GM19023 (cell line): ENCODE results near the gene ERBB2.
"Not testable (repeated sequence)": the region's sequence is repeated elsewhere in the genome, so short reads cannot be mapped to it uniquely, and the experiment has no call there.

ENCODE experiments used
- ATAC-seq: cut with Tn5 transposase; IDR thresholded peaks from one replicate; pipeline ENCODE4 v1.9.1; 2021; ENCODE audit warnings: mild to moderate bottlenecking, moderate library complexity; ENCODE audit not compliant: unreplicated experiment

ERBB2 gene

DNA sequence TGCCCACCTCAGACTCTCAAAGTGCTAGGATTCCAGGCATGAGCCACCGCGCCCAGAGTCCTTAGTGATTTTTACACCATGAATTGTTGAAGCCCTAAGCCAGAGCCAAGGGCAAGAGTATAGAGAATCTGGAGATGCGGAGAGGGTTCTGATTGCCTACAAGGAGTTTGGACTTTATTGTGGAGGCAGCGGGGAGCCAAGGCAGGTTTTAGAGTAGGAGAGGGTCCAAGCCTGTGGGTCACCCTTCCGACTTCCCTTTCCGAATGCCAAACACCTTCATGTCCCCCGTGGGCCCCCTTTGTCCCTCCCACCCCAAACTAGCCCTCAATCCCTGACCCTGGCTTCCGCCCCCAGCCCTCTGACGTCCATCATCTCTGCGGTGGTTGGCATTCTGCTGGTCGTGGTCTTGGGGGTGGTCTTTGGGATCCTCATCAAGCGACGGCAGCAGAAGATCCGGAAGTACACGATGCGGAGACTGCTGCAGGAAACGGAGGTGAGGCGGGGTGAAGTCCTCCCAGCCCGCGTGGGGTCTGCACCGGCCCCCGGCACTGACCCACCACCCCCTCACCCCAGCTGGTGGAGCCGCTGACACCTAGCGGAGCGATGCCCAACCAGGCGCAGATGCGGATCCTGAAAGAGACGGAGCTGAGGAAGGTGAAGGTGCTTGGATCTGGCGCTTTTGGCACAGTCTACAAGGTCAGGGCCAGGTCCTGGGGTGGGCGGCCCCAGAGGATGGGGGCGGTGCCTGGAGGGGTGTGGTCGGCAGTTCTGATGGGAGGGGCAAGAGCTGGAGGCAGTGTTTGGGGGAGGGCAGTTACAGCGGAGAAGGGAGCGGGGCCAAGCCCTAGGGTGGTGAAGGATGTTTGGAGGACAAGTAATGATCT is 23.3 kb downstream of the ERBB2 start:
- ATAC-seq = no peak

GRCh38 chr17:39724731-39725130 is 24.9 kb downstream of the ERBB2 start:
- no peak for ATAC-seq

DNA sequence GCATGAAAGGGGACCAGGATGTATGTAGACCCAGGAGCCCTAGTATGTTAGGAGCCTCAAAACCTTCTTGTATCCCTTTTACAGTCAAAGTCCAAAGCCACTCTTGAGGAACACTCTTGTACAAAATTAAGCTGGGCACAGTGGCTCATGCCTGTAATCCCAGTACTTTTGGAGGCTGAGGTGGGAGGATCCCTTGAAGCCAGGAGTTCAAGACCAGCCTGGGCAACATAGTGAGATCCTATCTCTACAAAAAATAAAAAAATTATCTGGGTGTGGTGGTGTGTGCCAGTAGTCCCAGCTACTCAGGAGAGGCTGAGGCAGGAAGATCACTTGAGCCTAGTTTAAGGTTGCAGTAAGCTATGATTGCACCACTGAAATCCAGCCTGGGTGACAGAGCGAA is 26.1 kb downstream of the ERBB2 start:
- not testable (repeated sequence) for ATAC-seq

GRCh38 chr17:39726617-39727016 is 26.8 kb downstream of the ERBB2 start:
- no peak for ATAC-seq

DNA sequence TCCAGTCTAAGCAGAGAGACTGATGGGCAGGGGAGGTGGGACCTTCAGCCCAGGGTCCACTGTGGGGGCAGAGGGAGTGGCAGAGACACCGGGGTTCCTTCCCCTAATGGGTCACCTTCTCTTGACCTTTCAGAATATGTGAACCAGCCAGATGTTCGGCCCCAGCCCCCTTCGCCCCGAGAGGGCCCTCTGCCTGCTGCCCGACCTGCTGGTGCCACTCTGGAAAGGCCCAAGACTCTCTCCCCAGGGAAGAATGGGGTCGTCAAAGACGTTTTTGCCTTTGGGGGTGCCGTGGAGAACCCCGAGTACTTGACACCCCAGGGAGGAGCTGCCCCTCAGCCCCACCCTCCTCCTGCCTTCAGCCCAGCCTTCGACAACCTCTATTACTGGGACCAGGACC is 27.7 kb downstream of the ERBB2 start:
- no peak for ATAC-seq

DNA sequence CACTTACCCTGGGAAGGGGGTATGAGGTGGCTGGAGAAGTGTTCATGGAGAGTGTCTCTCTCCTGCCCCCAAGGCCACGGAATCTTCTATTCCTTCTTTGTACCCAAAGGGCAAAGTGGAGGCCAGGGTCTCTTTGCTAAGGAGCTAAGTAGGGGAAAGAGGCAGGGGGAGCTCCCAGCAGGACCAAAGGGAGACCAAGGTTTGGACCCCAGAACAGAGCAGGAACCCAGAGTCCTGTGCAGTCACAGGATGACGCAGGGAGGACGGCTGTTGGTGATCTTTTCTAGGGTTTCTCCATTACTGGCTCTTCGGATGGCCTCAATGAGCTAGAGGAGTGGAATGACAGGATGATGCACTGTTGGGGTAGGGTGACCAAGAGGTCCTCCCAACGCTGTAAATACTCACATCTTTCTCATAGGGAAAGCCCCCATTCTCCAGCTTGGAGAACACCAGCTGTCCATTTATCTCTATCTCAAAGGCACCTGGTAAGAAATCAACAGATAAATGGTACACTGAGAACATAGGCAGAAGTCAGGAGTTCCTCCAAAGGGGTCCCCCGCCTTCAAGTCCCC is 29.5 kb downstream of the ERBB2 start:
- ATAC-seq = no peak

DNA sequence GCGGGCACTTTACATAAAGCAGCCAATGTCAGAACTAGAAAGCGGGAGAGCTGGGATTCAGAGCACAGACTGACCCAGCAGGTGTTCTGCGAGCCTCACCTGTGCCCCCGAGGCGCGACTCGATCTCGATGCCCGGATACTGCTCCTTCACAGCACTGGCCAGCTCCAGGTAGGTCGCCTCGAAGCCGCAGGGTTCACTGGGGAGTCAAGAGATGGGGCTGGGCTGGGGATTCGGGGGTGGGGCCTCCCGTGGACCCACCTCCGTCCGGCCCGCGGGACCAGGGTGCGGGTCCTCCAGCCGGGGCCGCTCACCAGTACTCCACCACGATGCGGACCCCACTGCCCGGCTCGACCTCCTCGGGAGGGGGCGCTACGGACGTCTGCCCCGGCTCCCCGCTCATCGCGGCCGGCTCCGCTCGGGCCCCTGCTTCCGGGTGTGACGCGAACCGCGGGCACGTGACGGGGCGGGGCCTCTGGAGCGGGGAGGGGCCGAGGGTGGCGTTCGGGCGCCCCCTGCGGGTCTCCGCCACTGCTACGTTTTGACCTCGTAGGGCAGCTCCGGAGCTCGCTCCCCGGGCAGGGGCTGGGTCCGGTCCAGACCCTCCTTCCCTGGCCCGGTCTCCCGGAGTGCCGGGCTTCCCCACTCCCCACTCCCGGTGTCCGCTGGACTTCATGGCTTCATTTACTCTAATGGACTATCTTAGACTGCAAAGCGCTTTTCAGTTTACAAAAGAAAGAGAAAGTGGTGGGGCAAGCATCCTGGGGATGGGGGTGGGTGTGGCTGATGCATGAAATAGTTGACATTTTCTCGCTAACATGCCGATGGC is 30.4 kb downstream of the ERBB2 start, which contains the start of gene MIEN1:
Gene MIEN1 (minus strand): TSS at position 438 of the 827 bp plus-strand sequence. CDS start 37 bp downstream, at position 401.
- peak; percentile 86 for ATAC-seq

DNA sequence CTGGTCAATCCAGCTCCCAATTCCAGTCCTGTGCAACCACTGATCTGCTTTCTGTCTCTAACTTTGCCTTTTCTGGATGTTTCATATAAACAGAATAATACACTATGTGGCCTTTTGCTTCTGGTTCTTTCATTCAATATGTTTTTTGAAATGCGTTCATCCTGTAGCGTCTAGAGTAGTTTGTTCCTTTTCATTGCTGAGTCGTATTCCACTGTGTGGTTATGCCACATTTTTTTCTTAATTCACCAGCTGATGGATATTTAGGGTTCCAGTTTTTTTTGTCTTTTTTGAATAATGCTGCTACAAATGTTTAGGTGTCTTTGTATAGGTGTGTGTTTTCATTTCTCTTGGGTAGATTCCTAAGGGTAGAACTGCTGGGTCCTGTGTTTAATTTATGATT is 32.7 kb downstream of the ERBB2 start:
- no peak for ATAC-seq

- no peak for ATAC-seq
Observed at GRCh38 chr17:39735882-39736281, 36.0 kb downstream of the ERBB2 start.

DNA sequence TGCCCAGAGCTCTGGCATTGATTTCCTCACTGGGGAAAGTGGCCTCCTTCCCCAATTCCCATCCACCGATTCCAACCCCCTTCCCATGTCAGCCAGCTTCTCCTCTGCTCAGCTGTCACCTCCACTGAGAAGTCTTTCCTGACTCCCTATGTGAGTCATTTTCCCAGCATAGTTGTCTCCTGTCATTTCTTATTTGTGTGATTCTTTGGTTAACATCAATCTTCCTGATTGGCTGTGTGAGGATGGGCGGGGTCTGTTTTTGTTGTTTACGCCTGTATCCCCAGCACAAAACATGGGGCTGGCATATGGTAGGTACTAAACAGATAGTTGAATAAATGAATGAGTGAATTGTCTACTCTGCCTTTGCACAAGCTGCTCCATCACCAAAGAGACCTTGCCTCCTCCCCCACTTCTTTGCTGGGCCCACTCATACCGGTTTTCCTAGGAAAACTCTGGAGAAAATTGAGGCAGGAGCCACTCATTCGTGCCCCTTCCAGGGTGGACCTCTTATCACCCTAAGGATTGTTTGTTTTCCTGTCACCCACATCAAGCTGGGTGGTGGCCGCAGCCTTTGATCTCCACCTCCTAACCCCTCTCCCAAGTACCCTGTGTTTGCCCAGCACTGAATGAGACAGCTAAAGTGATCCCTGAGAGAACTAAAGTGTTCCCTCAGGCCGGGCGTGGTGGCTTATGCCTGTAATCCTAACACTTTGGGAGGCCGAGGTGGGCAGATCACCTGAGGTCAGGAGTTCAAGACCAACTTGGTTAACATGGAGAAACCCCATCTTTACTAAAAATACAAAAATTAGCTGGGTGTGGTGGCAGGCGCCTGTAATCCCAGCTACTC is 36.7 kb downstream of the ERBB2 start:
- no peak for ATAC-seq

GRCh38 chr17:39737206-39737759 is 37.4 kb downstream of the ERBB2 start:
- no peak for ATAC-seq

- no peak for ATAC-seq
Observed at GRCh38 chr17:39737760-39738567, 38.1 kb downstream of the ERBB2 start, which contains the start of gene GRB7. TSS of gene GRB7 (plus strand) at chr17:39737938. CDS start at chr17:39742302, 4,364 bp downstream.

DNA sequence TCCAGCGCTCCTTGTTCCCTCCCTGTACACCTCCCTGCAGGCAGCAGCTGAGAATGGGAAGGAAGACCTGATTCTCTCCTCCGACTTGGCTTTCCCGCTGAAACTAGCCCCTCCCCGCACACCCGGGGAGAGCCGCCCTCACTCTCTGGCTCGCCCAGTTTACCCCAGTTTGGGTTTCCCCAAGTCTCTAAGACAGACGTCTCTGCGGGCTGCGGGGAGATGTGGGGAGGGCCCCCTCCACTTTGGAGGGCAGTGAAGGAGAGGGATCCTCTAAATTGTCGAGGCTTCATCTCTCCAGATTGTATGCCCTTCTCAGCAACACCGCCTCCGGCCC is 38.7 kb downstream of the ERBB2 start:
- ATAC-seq = no peak

DNA sequence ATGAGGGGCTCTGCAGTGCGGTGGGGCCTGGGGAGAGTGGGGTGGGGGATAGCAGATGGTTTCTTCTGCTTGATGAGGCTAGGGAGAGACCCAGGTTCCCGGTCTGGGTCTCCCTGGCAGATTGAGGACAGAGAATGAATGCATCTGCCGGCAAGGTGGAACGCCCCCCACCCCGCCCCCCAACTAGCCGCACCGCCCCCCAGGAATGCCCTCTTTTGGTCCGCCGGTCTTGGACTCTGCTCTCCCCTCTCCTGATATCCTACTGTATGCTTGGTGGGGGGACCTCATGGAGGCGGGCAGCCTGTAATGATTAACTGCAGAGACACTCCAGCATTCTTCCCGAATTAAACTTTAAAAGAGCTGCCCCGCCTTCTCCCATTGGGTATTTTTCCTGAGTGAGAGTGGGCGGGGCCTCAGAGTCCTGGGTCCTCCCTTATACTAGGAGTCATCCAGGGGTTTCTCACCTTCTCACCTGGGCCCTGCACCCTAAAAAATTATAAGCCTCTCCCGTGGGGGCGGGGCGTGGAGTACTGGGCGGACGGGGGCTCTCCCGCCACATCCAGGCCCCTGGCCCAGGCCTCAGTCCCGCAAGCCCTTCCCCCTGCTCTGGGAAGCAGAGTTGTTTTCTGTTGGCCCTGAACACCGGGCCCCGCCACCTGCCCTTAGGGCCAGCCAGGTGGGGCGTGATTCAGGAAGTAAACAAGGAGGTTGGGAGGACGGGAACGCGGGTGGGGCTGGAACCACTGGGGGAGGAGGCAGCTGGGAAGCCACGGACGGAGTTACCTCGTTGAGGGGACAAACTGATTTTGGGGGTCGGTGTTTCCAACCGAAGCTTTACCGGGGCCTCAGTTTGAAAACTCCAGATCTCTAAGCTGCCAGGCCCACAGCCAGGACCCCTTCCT is 39.4 kb downstream of the ERBB2 start:
- no peak for ATAC-seq

GRCh38 chr17:39739885-39740356 is 40.1 kb downstream of the ERBB2 start:
- ATAC-seq = no peak

GRCh38 chr17:39740357-39741111 is 40.7 kb downstream of the ERBB2 start:
- ATAC-seq = no peak

GRCh38 chr17:39742126-39742855 is 42.4 kb downstream of the ERBB2 start:
- no peak for ATAC-seq
